ENCODE data around the gene PRRT2. TPM values are rescaled to one million over a fixed set of nuclear protein-coding genes. Genes with fewer than 3 reads are reported as not detected.

Gene PRRT2
- total RNA-seq, 1 experiment from 2014 or later: 9.7 TPM

- CTCF ChIA-PET: interaction anchor here (0.5 kb wide), 1 partner anchor 112 kb away, joined by 6 read pairs; no protein-coding TSS in a partner anchor
- no peaks in the 10 kb centered on the region for H3K9me3 ChIP-seq (ENCODE audit: control insufficient read depth, insufficient read depth, low read depth, low read length)
- peak overlapping the region; percentile 83 to 89 for H3K4me3 ChIP-seq (ENCODE audit: low read depth in 2 of 2, low read length in 2 of 2)
- DNase-seq (ENCODE audit: low read depth, low spot score) (no peak), ATAC-seq (peak; percentile 40)
- H3K36me3 ChIP-seq (ENCODE audit: control insufficient read depth, insufficient read depth, low read length): peaks cover 11% of the 10 kb centered on the region; the same call in 1 of the 2 replicates
- TF ChIP-seq REST (IDR thresholded peaks at IDR 0.05; ENCODE audit: insufficient read depth in 1 of 2, low read depth in 2 of 2, low read length in 1 of 2) (0 out of 4 replicates have a peak, but pooled peaks of 1 of the 2 experiments have one; percentile 16), TCF7L2 (IDR thresholded peaks at IDR 0.05; ENCODE audit: low read depth, low read length) (no peak), POLR2AphosphoS5 (IDR thresholded peaks at IDR 0.05; ENCODE audit: low read depth, low read length) (peak; percentile 79)
- intact Hi-C loops (cut with micrococcal nuclease; ENCODE audit: unreplicated experiment): no loop called here
- peak overlapping the region; percentile 83 for H3K27ac ChIP-seq (ENCODE audit: low read length)
- in situ Hi-C loops (cut with HindIII; ENCODE audit: low pct_unique_long_range_greater_than_20kb, low sequenced_read_pairs): no loop called here
- no peaks in the 10 kb centered on the region for H3K27me3 ChIP-seq (ENCODE audit: control insufficient read depth, insufficient read depth, low read length)
- POLR2A ChIA-PET: interaction anchor here (0.5 to 1.3 kb wide), 3 partner anchors 17 to 966 kb away, joined by 3 to 9 read pairs (median 5); no protein-coding TSS in a partner anchor
- peaks cover 33% of the 10 kb centered on the region for H3K4me1 ChIP-seq (ENCODE audit: control insufficient read depth, insufficient read depth, low read length)
- BruUV-seq (replicated peaks): no TSS peak
Observed at GRCh38 chr16:29806641-29807425, 5.2 kb upstream of the PRRT2 start.

- Histone ChIP-seq H3K27me3 (ENCODE audit: control insufficient read depth, insufficient read depth, low read length) (no peaks in the 10 kb centered on the region), H3K4me1 (ENCODE audit: control insufficient read depth, insufficient read depth, low read length) (peaks cover 33% of the 10 kb centered on the region), H3K36me3 (ENCODE audit: control insufficient read depth, insufficient read depth, low read length) (peaks cover 11% of the 10 kb centered on the region; the same call in 1 of the 2 replicates), H3K27ac (ENCODE audit: low read length) (peak overlapping the region; percentile 83), H3K9me3 (ENCODE audit: control insufficient read depth, insufficient read depth, low read depth, low read length) (no peaks in the 10 kb centered on the region), H3K4me3 (ENCODE audit: low read depth in 2 of 2, low read length in 2 of 2) (peak overlapping the region; percentile 83 to 89)
- intact Hi-C loops (cut with micrococcal nuclease; ENCODE audit: unreplicated experiment): no loop called here
- ATAC-seq (peak; percentile 5), DNase-seq (ENCODE audit: low read depth, low spot score) (no peak)
- ChIA-PET CTCF (interaction anchor here (0.5 to 1.4 kb wide), 5 partner anchors 8 to 178 kb away, joined by 3 to 6 read pairs (median 4); partner anchors contain the start of genes MVP and PAGR1), POLR2A (interaction anchor here (0.5 to 1.3 kb wide), 3 partner anchors 18 to 967 kb away, joined by 3 to 5 read pairs (median 5); no protein-coding TSS in a partner anchor)
- in situ Hi-C loops (cut with HindIII; ENCODE audit: low pct_unique_long_range_greater_than_20kb, low sequenced_read_pairs): no loop called here
- no peak for TF ChIP-seq TCF7L2 (IDR thresholded peaks at IDR 0.05; ENCODE audit: low read depth, low read length)
- TF ChIP-seq CTCF (IDR thresholded peaks at IDR 0.05): peak; percentile 42
- TF ChIP-seq SIN3A (IDR thresholded peaks at IDR 0.05; ENCODE audit: borderline replicate concordance, insufficient read depth, low read depth, low read length): peak; percentile 84; the same call in 1 of the 2 replicates
- TF ChIP-seq REST (IDR thresholded peaks at IDR 0.05; ENCODE audit: insufficient read depth in 1 of 2, low read depth in 2 of 2, low read length in 1 of 2): no peak
- peak; percentile 69 for TF ChIP-seq POLR2AphosphoS5 (IDR thresholded peaks at IDR 0.05; ENCODE audit: low read depth, low read length)
- BruUV-seq (replicated peaks): TSS peak; percentile 59
Observed at GRCh38 chr16:29807426-29808218, 4.4 kb upstream of the PRRT2 start.

All from Panc1 (cell line).